ENCODE measurements around the gene OR1N1.
"Not testable (repeated sequence)": the region's sequence is repeated elsewhere in the genome, so short reads cannot be mapped to it uniquely, and the experiment has no call there.

OR1N1 gene

GRCh38 chr9:122527193-122527592 is at the start of gene OR1N1:
OR1N1 (minus strand) TSS chr9:122527293; CDS start chr9:122527293, 0 bp downstream.
- FAIRE-seq: no peak

GRCh38 chr9:122572456-122572855 is 45.4 kb upstream of the OR1N1 start:
- no peak for FAIRE-seq

- no peak for FAIRE-seq
Measured at GRCh38 chr9:122567901-122568300, 40.8 kb upstream of the OR1N1 start.

- FAIRE-seq: no peak
Measured at GRCh38 chr9:122562134-122562760, 35.2 kb upstream of the OR1N1 start.

GRCh38 chr9:122561446-122561845 is 34.4 kb upstream of the OR1N1 start:
- FAIRE-seq: no peak

GRCh38 chr9:122552812-122553211 is 25.7 kb upstream of the OR1N1 start, which contains the start of gene OR1N2:
OR1N2 (plus strand) TSS chr9:122553112; CDS start chr9:122553212, 100 bp downstream.
- FAIRE-seq: no peak

- no peak for FAIRE-seq
Measured at GRCh38 chr9:122551371-122551770, 24.3 kb upstream of the OR1N1 start.

- no peak for FAIRE-seq
Measured at GRCh38 chr9:122546196-122546595, 19.1 kb upstream of the OR1N1 start.

- no peak for FAIRE-seq
Measured at GRCh38 chr9:122538757-122539156, 11.7 kb upstream of the OR1N1 start.

GRCh38 chr9:122537066-122537465 is 10.0 kb upstream of the OR1N1 start:
- FAIRE-seq: not testable (repeated sequence)

- no peak for FAIRE-seq
Measured at GRCh38 chr9:122536134-122536533, 9.0 kb upstream of the OR1N1 start.

GRCh38 chr9:122531157-122531556 is 4.1 kb upstream of the OR1N1 start:
- FAIRE-seq: not testable (repeated sequence)

GRCh38 chr9:122526602-122527001 is 491 bp downstream of the OR1N1 start:
- no peak for FAIRE-seq

- no peak for FAIRE-seq
Measured at GRCh38 chr9:122519376-122519775, 7.7 kb downstream of the OR1N1 start.

- no peak for FAIRE-seq
Measured at GRCh38 chr9:122518841-122519240, 8.3 kb downstream of the OR1N1 start, which contains the start of gene OR1J4. OR1J4 (plus strand) TSS chr9:122519141; CDS start chr9:122519141, 0 bp downstream.

GRCh38 chr9:122518226-122518625 is 8.9 kb downstream of the OR1N1 start:
- no peak for FAIRE-seq

- FAIRE-seq: no peak
Measured at GRCh38 chr9:122510502-122510901, 16.6 kb downstream of the OR1N1 start, which contains the start of gene OR1J2. OR1J2 (plus strand) TSS chr9:122510802; CDS start chr9:122510802, 0 bp downstream.

- no peak for FAIRE-seq
Measured at GRCh38 chr9:122506964-122507363, 20.1 kb downstream of the OR1N1 start.

- no peak for FAIRE-seq
Measured at GRCh38 chr9:122498883-122499288, 28.2 kb downstream of the OR1N1 start.

- no peak for FAIRE-seq
Measured at GRCh38 chr9:122479062-122479461, 48.0 kb downstream of the OR1N1 start.

GRCh38 chr9:122477826-122478225 is 49.3 kb downstream of the OR1N1 start, which contains the start of gene OR1J1:
OR1J1 (minus strand) TSS chr9:122477926; CDS start chr9:122477926, 0 bp downstream.
- no peak for FAIRE-seq

- FAIRE-seq: no peak
Measured at GRCh38 chr9:122477346-122477745, 49.7 kb downstream of the OR1N1 start.

All from TTC549 (cell line).